HEK293 (cell line): ENCODE results near the gene RASL11B.

Source experiments
- CTCF ChIA-PET: fragments of 350-600 bp; formaldehyde crosslinking; extraction: SDS; loops from one replicate; lab custom pipeline; 2021; ENCODE audit warnings: antibody characterized with exemption; lab: Yijun Ruan, JAX
- POLR2A ChIA-PET: fragments of 300-600 bp; formaldehyde crosslinking; extraction: SDS; loops from one replicate; lab custom pipeline; 2020; ENCODE audit warnings: antibody characterized with exemption, inconsistent platforms; lab: Yijun Ruan, JAX
- H3K27ac ChIP-seq: fragments of 200-500 bp; sonication (Bioruptor generic); 2 replicates; pipeline ENCODE4 v1.5.1; 2014; ENCODE audit warnings: low read depth, low read length, control low read depth, inconsistent platforms; ENCODE audit errors: extremely low read depth
- H3K36me3 ChIP-seq, 2 experiments: fragments of 200-500 bp in 1 of 2; sonication (Bioruptor generic) in 1 of 2; 1 replicate in 1 of 2; 2 replicates in 1 of 2; pipeline ENCODE4 v1.5.1; 2014 to 2017; ENCODE audit warnings: inconsistent platforms in 2 of 2, low read length in 2 of 2; ENCODE audit not compliant: control insufficient read depth in 2 of 2, insufficient read depth in 1 of 2
- H3K4me1 ChIP-seq: fragments of 200-500 bp; sonication (Bioruptor generic); 2 replicates; pipeline ENCODE4 v1.5.1; 2014; ENCODE audit warnings: mild to moderate bottlenecking, low read length, inconsistent platforms; ENCODE audit not compliant: control insufficient read depth, insufficient read depth
- H3K4me3 ChIP-seq: 2 replicates; pipeline ENCODE4 v1.5.1; 2011; ENCODE audit warnings: low read depth, mild to moderate bottlenecking, control low read depth, low read length, moderate library complexity
- H3K9me3 ChIP-seq: fragments of 200-500 bp; sonication (Bioruptor generic); 2 replicates; pipeline ENCODE4 v1.5.1; 2014; ENCODE audit warnings: low read depth, low read length, inconsistent platforms; ENCODE audit not compliant: control insufficient read depth, insufficient read depth
- FEZF1 ChIP-seq: fragments of 450-650 bp; formaldehyde crosslinking; IDR thresholded peaks from 2 replicates; pipeline ENCODE4 v1.5.1; 2016; ENCODE audit warnings: missing biosample characterization, missing genetic modification characterization
- MZF1 ChIP-seq: fragments of 450-650 bp; formaldehyde crosslinking; IDR thresholded peaks from 2 replicates; pipeline ENCODE4 v1.5.1; 2017; ENCODE audit warnings: missing biosample characterization, missing genetic modification characterization, borderline replicate concordance
- PRDM6 ChIP-seq: fragments of 450-650 bp; formaldehyde crosslinking; IDR thresholded peaks from 2 replicates; pipeline ENCODE4 v1.5.1; 2017; ENCODE audit warnings: missing biosample characterization, missing genetic modification characterization
- TCF7L2 ChIP-seq: IDR thresholded peaks from 2 replicates; pipeline ENCODE4 v1.6.1; 2011; ENCODE audit warnings: low read depth, mild to moderate bottlenecking, inconsistent platforms, low read length, moderate library complexity, borderline replicate concordance
- ZBTB44 ChIP-seq: fragments of 450-650 bp; IDR thresholded peaks from 2 replicates; pipeline ENCODE4 v1.5.1; 2018; ENCODE audit warnings: missing biosample characterization, mild to moderate bottlenecking, missing genetic modification characterization
- ZFHX2 ChIP-seq: fragments of 450-650 bp; formaldehyde crosslinking; conservative IDR thresholded peaks from 2 replicates; pipeline ENCODE4 v1.5.1; 2016; ENCODE audit warnings: missing biosample characterization, missing genetic modification characterization
- ZNF169 ChIP-seq: fragments of 450-650 bp; formaldehyde crosslinking; IDR thresholded peaks from 2 replicates; pipeline ENCODE4 v1.5.1; 2016; ENCODE audit warnings: missing biosample characterization, missing genetic modification characterization
- ZNF19 ChIP-seq: fragments of 450-650 bp; formaldehyde crosslinking; IDR thresholded peaks from 2 replicates; pipeline ENCODE4; 2016; ENCODE audit warnings: missing biosample characterization, missing genetic modification characterization, low read depth
- ZNF274 ChIP-seq, 2 experiments: fragments of 200-500 bp in 1 of 2; fragments of 450-650 bp in 1 of 2; sonication (Bioruptor generic) in 1 of 2; formaldehyde crosslinking in 1 of 2; IDR thresholded peaks; 2 replicates each; pipeline versions ENCODE4 v1.5.1 to v1.6.1; 2014 to 2016; ENCODE audit warnings: borderline replicate concordance in 1 of 2, inconsistent platforms in 1 of 2, low read length in 1 of 2, missing biosample characterization in 1 of 2, missing genetic modification characterization in 1 of 2
- ZNF391 ChIP-seq: fragments of 450-650 bp; formaldehyde crosslinking; IDR thresholded peaks from 2 replicates; pipeline ENCODE4 v1.5.1; 2016; ENCODE audit warnings: low read depth, missing biosample characterization, missing genetic modification characterization, borderline replicate concordance
- ZNF521 ChIP-seq: fragments of 450-650 bp; formaldehyde crosslinking; IDR thresholded peaks from 2 replicates; pipeline ENCODE4 v1.5.1; 2017; ENCODE audit warnings: missing biosample characterization, mild to moderate bottlenecking, missing genetic modification characterization
- ZNF677 ChIP-seq: fragments of 450-650 bp; IDR thresholded peaks from 2 replicates; pipeline ENCODE4 v1.5.0; 2018; ENCODE audit warnings: missing biosample characterization, mild to moderate bottlenecking, missing genetic modification characterization, moderate library complexity
- ZNF785 ChIP-seq: fragments of 450-650 bp; formaldehyde crosslinking; IDR thresholded peaks from 2 replicates; pipeline ENCODE4 v1.5.1; 2016; ENCODE audit warnings: missing biosample characterization, missing genetic modification characterization
- ZNF843 ChIP-seq: fragments of 450-650 bp; formaldehyde crosslinking; IDR thresholded peaks from 2 replicates; pipeline ENCODE4 v1.5.1; 2016; ENCODE audit warnings: missing biosample characterization, missing genetic modification characterization
- ZXDB ChIP-seq: fragments of 450-650 bp; formaldehyde crosslinking; IDR thresholded peaks from 2 replicates; pipeline ENCODE4 v1.5.1; 2016; ENCODE audit warnings: missing biosample characterization, missing genetic modification characterization
- TF ChIP-seq, protein P1 (sequence below): fragments of 450-650 bp; formaldehyde crosslinking; IDR thresholded peaks from 2 replicates; pipeline ENCODE4 v1.5.1; 2017; ENCODE audit warnings: missing biosample characterization, missing genetic modification characterization
- TF ChIP-seq, protein P2 (sequence below): fragments of 450-650 bp; formaldehyde crosslinking; IDR thresholded peaks from 2 replicates; pipeline ENCODE4 v1.5.1; 2016; ENCODE audit warnings: missing biosample characterization, missing genetic modification characterization

The RASL11B gene

DNA sequence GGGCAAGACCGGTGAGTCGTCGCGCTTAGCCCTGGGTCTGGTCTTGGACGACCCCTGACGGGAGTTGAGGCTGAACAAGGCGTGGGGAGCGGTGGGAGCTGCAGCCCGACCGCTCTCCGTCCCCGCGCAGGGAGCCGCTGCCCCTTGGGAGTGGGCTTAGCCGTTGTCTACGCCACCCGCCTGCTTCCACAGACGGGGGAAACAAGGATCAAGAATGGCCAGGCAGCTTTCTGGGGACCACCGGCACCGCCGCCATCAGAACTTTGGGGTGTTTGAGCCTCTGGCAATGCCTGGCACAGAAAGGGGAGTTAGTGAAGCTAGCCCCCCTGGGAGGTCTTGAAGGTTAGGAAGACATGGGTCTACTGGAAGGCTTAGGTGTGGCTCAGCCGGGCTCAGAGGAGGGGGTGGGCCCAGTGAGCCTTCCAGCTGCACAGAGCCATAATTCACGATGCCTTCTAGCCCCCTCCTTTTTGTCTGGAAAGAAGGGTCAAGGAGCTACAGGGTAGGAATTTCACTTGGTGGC is 583 bp downstream of the RASL11B start:
- no peaks in the 10 kb centered on the region for H3K4me1 ChIP-seq
- peak overlapping the region; percentile 40 for H3K4me3 ChIP-seq
- POLR2A ChIA-PET = interaction anchor here (1.4 kb wide), 1 partner anchor 151 kb away, joined by 4 read pairs; no protein-coding TSS in a partner anchor
- H3K36me3 ChIP-seq = peaks cover 0 to 35% of the 10 kb centered on the region in 2 experiments; a peak in 1 of 3 replicates
- no peaks in the 10 kb centered on the region for H3K9me3 ChIP-seq
- no peak for TF ChIP-seq ZNF274 (IDR thresholded peaks at IDR 0.05; ENCODE audit: low read length)
- no peak for TF ChIP-seq ZNF274 (tag by site-specific recombination; IDR thresholded peaks at IDR 0.05; ENCODE audit: borderline replicate concordance)
- peak; percentile 63 for TF ChIP-seq ZFHX2 (tag by site-specific recombination)
- CTCF ChIA-PET = no interaction called here
- H3K27ac ChIP-seq = peak overlapping the region; percentile 60; the same call in 1 of the 2 replicates

DNA sequence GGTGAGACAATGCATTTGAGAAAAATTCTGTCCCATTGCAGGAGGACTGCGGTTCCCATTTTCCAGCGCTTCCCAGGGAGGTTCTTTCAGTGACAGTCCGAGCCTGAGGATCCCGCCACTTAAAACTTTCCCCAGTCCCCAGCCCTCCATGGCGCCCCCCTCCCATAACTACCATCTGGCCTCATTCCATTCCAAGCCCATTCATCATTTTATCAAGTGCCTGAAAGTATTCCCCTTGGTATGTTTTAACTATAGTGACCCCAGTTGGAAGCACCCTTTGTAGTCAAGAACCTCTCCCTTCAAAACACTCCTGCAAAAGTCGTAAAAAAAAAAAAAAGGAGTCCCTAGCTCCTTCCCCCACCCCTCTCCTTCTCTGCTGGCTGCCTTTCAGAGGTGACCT is 1.2 kb downstream of the RASL11B start:
- no peaks in the 10 kb centered on the region for H3K4me1 ChIP-seq
- POLR2A ChIA-PET = interaction anchor here (1.4 kb wide), 1 partner anchor 151 kb away, joined by 4 read pairs; no protein-coding TSS in a partner anchor
- H3K27ac ChIP-seq = no peak overlapping the region
- no peaks in the 10 kb centered on the region for H3K9me3 ChIP-seq
- TF ChIP-seq MZF1 (tag by site-specific recombination) = no peak
- no peak for TF ChIP-seq ZXDB (tag by site-specific recombination)
- no peak for TF ChIP-seq ZNF521 (tag by site-specific recombination)
- TF ChIP-seq ZNF785 (tag by site-specific recombination) = no peak
- TF ChIP-seq, protein P1, sequence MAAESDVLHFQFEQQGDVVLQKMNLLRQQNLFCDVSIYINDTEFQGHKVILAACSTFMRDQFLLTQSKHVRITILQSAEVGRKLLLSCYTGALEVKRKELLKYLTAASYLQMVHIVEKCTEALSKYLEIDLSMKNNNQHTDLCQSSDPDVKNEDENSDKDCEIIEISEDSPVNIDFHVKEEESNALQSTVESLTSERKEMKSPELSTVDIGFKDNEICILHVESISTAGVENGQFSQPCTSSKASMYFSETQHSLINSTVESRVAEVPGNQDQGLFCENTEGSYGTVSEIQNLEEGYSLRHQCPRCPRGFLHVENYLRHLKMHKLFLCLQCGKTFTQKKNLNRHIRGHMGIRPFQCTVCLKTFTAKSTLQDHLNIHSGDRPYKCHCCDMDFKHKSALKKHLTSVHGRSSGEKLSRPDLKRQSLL (tag by site-specific recombination) = no peak
- no peak for TF ChIP-seq ZNF391 (tag by site-specific recombination)
- CTCF ChIA-PET = interaction anchor here (1.0 kb wide), 1 partner anchor 20 kb away, joined by 4 read pairs; no protein-coding TSS in a partner anchor
- no peak overlapping the region for H3K4me3 ChIP-seq
- H3K36me3 ChIP-seq = peaks cover 0 to 35% of the 10 kb centered on the region in 2 experiments; a peak in 1 of 3 replicates

DNA sequence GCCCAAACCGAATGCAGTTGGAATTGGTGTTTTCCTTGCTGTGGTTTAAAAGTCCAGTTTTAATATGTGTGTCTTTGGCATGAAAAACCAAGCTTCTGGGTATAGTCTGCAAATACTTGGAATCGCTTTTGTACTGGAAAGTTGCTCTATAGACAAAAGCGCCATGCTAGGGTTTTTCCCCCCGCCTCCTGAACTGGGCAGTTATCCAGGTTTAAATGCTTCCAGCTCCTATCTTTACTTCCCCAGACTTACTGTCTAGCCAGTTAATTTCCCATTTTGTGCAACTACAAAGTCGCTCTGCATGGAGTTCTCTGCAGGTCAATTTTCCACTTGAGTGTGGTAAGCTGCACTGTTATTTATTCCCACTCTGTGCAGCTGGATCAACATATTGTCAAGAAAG is 2.7 kb downstream of the RASL11B start:
- Histone ChIP-seq H3K4me1 (no peaks in the 10 kb centered on the region), H3K27ac (no peak overlapping the region), H3K36me3 (peaks cover 0 to 35% of the 10 kb centered on the region in 2 experiments; a peak in 1 of 3 replicates), H3K4me3 (no peak overlapping the region), H3K9me3 (no peaks in the 10 kb centered on the region)
- ChIA-PET POLR2A (interaction anchor here (0.8 kb wide), 1 partner anchor 153 kb away, joined by 3 read pairs; no protein-coding TSS in a partner anchor), CTCF (interaction anchor here (0.9 to 1.3 kb wide), 3 partner anchors 47 to 118 kb away, joined by 3 read pairs; no protein-coding TSS in a partner anchor)
- TF ChIP-seq ZNF169 (tag by site-specific recombination) (no peak), ZNF843 (tag by site-specific recombination) (0 out of 2 replicates have a peak, but pooled peaks have one; percentile 16), PRDM6 (tag by site-specific recombination) (peak; percentile 46; the same call in 1 of the 2 replicates), ZBTB44 (tag by site-specific recombination) (0 out of 2 replicates have a peak, but pooled peaks have one; percentile 36), ZNF19 (no peak), ZNF677 (tag by site-specific recombination) (no peak), TCF7L2 (peak; percentile 39; the same call in 1 of the 2 replicates), FEZF1 (tag by site-specific recombination) (peak; percentile 16; the same call in 1 of the 2 replicates)
- TF ChIP-seq, protein P2, sequence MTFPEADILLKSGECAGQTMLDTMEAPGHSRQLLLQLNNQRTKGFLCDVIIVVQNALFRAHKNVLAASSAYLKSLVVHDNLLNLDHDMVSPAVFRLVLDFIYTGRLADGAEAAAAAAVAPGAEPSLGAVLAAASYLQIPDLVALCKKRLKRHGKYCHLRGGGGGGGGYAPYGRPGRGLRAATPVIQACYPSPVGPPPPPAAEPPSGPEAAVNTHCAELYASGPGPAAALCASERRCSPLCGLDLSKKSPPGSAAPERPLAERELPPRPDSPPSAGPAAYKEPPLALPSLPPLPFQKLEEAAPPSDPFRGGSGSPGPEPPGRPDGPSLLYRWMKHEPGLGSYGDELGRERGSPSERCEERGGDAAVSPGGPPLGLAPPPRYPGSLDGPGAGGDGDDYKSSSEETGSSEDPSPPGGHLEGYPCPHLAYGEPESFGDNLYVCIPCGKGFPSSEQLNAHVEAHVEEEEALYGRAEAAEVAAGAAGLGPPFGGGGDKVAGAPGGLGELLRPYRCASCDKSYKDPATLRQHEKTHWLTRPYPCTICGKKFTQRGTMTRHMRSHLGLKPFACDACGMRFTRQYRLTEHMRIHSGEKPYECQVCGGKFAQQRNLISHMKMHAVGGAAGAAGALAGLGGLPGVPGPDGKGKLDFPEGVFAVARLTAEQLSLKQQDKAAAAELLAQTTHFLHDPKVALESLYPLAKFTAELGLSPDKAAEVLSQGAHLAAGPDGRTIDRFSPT (tag by site-specific recombination) = 0 out of 2 replicates have a peak, but pooled peaks have one; percentile 11
